ENCODE measurements around the gene KLK10.

The KLK10 gene

GRCh38 chr19:50964266-50964665 lies 55.2 kb downstream of the KLK10 start:
- DNase-seq, result no peak

GRCh38 chr19:50963381-50963780 lies 56.1 kb downstream of the KLK10 start:
- DNase-seq, result no peak
